GM19372 (cell line): ENCODE data around the gene CRTC1.

Experiments used
- ATAC-seq: cut with Tn5 transposase; IDR thresholded peaks from one replicate; pipeline ENCODE4 v1.9.1; 2021; ENCODE audit warnings: mild to moderate bottlenecking, low read depth, moderate library complexity; ENCODE audit not compliant: unreplicated experiment

CRTC1 gene

GRCh38 chr19:18742838-18743783 lies 59.6 kb downstream of the CRTC1 start:
- ATAC-seq: no peak

- ATAC-seq: no peak
Observed at GRCh38 chr19:18743784-18744418, 60.4 kb downstream of the CRTC1 start.

- ATAC-seq: no peak
Observed at GRCh38 chr19:18745012-18745735, 61.7 kb downstream of the CRTC1 start.

- ATAC-seq: no peak
Observed at GRCh38 chr19:18745931-18746330, 62.5 kb downstream of the CRTC1 start.

GRCh38 chr19:18746401-18747325 lies 63.2 kb downstream of the CRTC1 start:
- no peak for ATAC-seq

- no peak for ATAC-seq
Observed at GRCh38 chr19:18749362-18750231, 66.1 kb downstream of the CRTC1 start.

- no peak for ATAC-seq
Observed at GRCh38 chr19:18750295-18750970, 67.0 kb downstream of the CRTC1 start.

- no peak for ATAC-seq
Observed at GRCh38 chr19:18751571-18751970, 68.1 kb downstream of the CRTC1 start.

- no peak for ATAC-seq
Observed at GRCh38 chr19:18754501-18754900, 71.0 kb downstream of the CRTC1 start.

GRCh38 chr19:18756896-18757295 lies 73.4 kb downstream of the CRTC1 start:
- ATAC-seq: no peak

GRCh38 chr19:18759304-18759994 lies 76.0 kb downstream of the CRTC1 start:
- no peak for ATAC-seq

- ATAC-seq: no peak
Observed at GRCh38 chr19:18759995-18760426, 76.5 kb downstream of the CRTC1 start.

- no peak for ATAC-seq
Observed at GRCh38 chr19:18760440-18761383, 77.2 kb downstream of the CRTC1 start.

- ATAC-seq: no peak
Observed at GRCh38 chr19:18761531-18762110, 78.1 kb downstream of the CRTC1 start.

GRCh38 chr19:18762125-18763023 lies 78.9 kb downstream of the CRTC1 start:
- no peak for ATAC-seq
